Large intestine (tissue), 3 donors: ENCODE data around the gene THRB. TPM values are rescaled to one million over a fixed set of nuclear protein-coding genes. Genes with fewer than 3 reads are reported as not detected.
A peak's percentile ranks its signal among the peaks of the same experiment; 100 is the strongest.

Source experiments
- DNase-seq, 2 donors: peaks; one replicate each; pipeline versions ENCODE4 v3.0.0 to v3.0.0-alpha.2; 2013
- H3K27ac ChIP-seq: one replicate; pipeline ENCODE4 v1.5.1; 2013; ENCODE audit warnings: low read length
- H3K27me3 ChIP-seq: 2 replicates; pipeline ENCODE4 v1.6.1; 2013; ENCODE audit warnings: low read length; ENCODE audit not compliant: control insufficient read depth, insufficient read depth
- H3K36me3 ChIP-seq: 2 replicates; pipeline ENCODE4 v1.6.1; 2013; ENCODE audit warnings: low read length; ENCODE audit not compliant: control insufficient read depth, insufficient read depth
- H3K4me1 ChIP-seq: one replicate; pipeline ENCODE4 v1.6.1; 2013; ENCODE audit warnings: low read length; ENCODE audit not compliant: control insufficient read depth, insufficient read depth
- H3K4me3 ChIP-seq: one replicate; pipeline ENCODE4 v1.5.1; 2013; ENCODE audit warnings: low read length
- H3K9me3 ChIP-seq: one replicate; pipeline ENCODE4 v1.6.1; 2013; ENCODE audit warnings: mild to moderate bottlenecking, low read depth, low read length, moderate library complexity; ENCODE audit not compliant: control insufficient read depth
- WGBS: methylation state at CpG from one replicate; pipeline ENCODE4 v1.1.5; 2013; ENCODE audit warnings: low lambda C conversion rate; ENCODE audit not compliant: insufficient coverage; 5-methylcytosine and 5-hydroxymethylcytosine counted together
- polyA plus RNA-seq: library from polyadenylated mRNA; unstranded; fragments of 120-200 nt; gene quantifications from one replicate; pipeline ENCODE4 v1.2.1, GENCODE V29; 2013

The THRB gene
- polyA plus RNA-seq, 1 donor, result 38.3 TPM

DNA sequence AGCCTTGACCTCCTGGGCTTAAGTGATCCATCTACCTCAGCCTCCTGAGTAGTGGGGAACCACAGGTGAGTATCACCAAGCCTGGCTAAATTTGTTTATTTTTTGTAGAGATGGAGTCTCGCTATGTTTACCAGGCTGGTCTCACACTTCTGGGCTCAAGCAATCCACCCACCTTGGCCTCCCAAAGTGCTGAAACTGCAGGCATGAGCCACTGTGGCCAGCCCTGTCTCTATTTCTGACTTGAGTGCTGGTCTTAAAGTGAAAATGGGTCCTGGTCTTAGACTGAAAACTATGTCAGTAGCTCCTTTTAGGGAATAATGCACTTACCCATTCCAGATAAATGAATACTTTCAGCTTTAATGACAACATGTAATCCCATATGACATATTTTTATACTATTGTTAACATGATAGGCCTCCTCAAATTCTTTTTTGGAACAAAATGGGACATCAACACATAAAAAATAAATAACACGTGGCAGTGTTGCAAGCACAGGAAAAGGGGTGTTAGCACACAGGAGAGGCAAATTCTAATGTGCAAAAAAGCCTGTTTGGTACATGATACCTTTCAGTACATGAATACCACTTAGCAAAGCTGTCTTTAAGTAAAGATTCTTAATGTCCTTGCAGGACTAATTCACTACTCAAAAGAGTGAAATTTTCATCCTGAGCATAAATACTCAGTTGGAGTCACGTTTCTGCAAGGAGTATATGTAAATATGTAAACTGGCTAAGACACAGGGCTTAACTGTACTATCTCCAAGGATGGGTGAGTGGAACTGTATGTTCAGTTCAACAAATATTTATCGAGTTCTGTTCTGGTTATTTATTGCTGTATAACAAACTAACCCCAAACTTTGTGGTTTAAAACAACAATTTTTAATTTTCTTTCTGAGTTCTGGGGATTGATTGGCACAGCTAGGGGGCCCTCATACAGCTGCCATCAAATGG is 354.9 kb downstream of the THRB start:
- no peak for DNase-seq
- Histone ChIP-seq H3K36me3 (peaks cover 36% of the 10 kb centered on the region), H3K27ac (no peak overlapping the region), H3K4me3 (no peak overlapping the region), H3K4me1 (no peaks in the 10 kb centered on the region), H3K27me3 (no peaks in the 10 kb centered on the region), H3K9me3 (no peaks in the 10 kb centered on the region)
- WGBS, result 67% methylated on average over 1 of the region's 4 CpGs

DNA sequence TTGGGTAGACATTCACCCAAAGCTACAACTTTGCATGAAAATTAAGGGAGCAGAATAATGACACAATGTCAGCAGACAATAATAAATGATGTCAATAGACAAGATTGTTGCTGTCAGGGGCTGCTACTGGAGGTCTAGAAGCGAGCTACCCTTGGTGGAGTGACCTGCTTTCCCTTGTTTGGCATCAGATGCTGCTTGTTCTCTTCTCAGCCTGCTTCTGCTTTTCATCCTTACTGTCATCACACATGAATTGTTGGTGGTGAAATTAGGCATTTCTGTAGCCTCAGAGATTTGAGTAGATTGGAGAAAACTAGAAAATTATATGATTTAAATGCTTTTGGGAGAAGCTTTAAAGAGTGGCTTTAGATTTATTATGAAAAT is 355.8 kb downstream of the THRB start:
- Histone ChIP-seq H3K4me3 (no peak overlapping the region), H3K27me3 (no peaks in the 10 kb centered on the region), H3K9me3 (no peaks in the 10 kb centered on the region), H3K4me1 (no peaks in the 10 kb centered on the region), H3K36me3 (peaks cover 42% of the 10 kb centered on the region), H3K27ac (no peak overlapping the region)
- no CpG with 5 or more reads among the region's 1 CpG for WGBS
- no peak for DNase-seq

DNA sequence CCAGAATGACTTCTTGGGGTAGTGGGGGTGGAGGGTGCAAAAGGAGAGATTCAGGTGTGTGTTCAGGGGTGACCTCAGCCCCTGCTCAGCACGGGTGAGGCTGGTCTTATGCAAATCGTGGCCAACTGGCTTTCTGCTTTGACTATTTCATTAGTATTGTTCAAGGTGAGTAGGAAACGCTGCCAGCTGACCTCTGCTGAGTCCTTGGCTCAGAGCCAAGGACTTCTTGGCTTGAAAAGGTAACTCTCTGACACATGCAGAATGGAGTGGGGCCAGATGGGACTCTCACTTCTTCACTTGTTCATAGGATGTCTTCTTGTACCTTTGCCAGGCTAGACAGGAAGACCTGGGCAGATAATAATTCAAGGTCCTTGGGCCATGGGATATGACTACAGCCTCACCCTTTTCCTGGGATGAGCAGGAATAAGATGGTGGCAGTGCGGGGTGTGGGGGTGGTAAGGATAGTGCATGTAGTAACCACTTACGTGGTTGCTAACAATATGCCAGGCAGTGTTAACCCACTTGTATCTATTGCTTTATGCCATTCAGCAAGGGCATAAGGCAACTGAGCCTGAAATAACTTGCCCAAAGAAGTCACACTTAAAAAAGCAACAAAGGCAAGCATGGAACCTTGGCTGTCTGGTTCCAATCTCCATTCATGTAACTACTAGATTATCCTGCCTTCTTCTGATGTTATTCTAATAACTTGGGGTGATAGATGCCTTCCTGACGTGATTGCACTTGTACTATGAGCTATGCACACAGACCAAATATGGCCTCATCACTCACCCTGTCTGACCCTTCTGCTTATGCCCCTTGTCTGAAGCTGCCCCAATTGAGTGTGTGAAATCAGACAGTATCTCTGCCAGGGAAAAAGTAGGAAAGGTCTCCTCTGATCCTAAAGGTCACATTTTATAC is 356.4 kb downstream of the THRB start:
- Histone ChIP-seq H3K27me3 (no peaks in the 10 kb centered on the region), H3K36me3 (peaks cover 39% of the 10 kb centered on the region), H3K9me3 (no peaks in the 10 kb centered on the region), H3K4me1 (no peaks in the 10 kb centered on the region), H3K4me3 (no peak overlapping the region), H3K27ac (no peak overlapping the region)
- no CpG with 5 or more reads among the region's 6 CpGs for WGBS
- DNase-seq, result peak; percentile 14 to 39

DNA sequence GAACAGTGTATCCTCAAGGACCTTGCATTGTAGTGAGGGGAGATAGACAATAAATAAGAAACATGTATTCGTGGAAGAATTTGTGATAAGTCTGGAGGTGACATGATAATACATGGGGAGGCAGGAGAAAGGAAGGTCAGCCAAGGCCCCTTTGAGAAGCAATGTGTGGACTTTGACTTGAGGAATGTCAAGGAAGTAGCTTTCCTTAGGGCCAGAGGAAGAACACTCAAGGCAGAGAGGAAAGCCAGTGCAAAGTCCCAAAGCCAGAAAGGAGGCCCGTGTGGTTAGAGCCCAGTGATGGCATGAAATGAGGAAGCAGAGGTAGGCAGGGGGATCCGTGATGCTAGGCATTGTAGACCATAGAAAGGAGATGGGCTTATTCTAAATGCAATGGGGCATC is 357.3 kb downstream of the THRB start:
- H3K4me3 ChIP-seq, result no peak overlapping the region
- DNase-seq, result peak; percentile 45 to 71
- peaks cover 41% of the 10 kb centered on the region for H3K36me3 ChIP-seq
- H3K4me1 ChIP-seq, result no peaks in the 10 kb centered on the region
- H3K9me3 ChIP-seq, result no peaks in the 10 kb centered on the region
- H3K27me3 ChIP-seq, result no peaks in the 10 kb centered on the region
- WGBS, result no CpG with 5 or more reads among the region's 3 CpGs
- no peak overlapping the region for H3K27ac ChIP-seq

DNA sequence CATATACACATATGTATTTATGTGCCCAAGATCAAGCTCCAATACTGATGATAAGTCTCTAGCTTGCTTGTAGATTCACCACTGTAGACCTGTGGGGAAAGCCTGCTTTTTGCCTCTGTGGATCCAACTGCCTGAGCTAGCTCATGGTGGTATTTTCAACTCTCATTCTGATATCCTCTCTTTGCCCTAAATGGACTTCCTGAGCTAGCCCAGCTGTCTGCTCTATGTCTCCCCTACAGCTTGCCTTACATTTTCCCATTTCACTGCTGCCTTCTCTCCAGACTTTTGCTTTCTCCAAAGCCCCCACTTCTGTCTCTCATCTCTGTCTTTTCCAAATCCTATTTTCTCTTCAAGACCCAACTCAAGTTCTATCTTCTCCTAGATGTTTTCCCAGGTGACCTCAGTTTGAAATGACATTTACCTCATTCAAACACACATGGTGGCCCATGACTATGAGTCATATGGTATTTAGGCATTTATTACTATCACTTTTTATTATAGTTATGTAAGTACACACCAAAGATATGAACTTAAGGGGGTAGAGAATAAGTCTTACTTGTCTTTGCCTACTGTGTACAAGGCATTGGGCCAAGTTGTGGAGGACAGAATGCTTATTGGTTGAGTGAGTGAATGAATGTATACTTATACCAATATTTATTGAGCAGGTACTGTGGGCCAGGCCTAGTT is 357.9 kb downstream of the THRB start:
- H3K4me1 ChIP-seq, result no peaks in the 10 kb centered on the region
- peak; percentile 19 to 67 for DNase-seq
- no peaks in the 10 kb centered on the region for H3K27me3 ChIP-seq
- H3K4me3 ChIP-seq, result no peak overlapping the region
- peaks cover 45% of the 10 kb centered on the region for H3K36me3 ChIP-seq
- H3K9me3 ChIP-seq, result no peaks in the 10 kb centered on the region
- H3K27ac ChIP-seq, result no peak overlapping the region

DNA sequence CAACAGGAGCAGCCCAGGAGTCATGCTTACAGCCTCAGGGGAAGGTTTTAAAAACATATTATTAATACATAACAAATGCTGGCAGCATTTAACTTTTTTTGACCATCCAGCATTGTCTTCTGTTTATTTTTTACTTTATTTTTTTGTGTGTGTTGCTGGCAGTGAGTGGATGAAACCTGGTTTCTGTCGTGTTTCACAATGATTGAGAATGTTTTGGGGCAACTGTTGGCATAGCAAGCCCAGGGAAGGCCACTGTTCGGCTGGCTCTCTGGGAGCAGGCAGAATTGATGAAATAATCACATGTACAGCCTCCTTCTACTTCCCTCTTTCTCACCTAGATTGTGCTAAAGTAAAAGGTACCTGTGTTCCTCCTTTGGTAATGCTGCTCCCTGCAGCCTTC is 359.4 kb downstream of the THRB start:
- Histone ChIP-seq H3K9me3 (no peaks in the 10 kb centered on the region), H3K4me1 (no peaks in the 10 kb centered on the region), H3K4me3 (no peak overlapping the region), H3K36me3 (peaks cover 48% of the 10 kb centered on the region), H3K27ac (no peak overlapping the region), H3K27me3 (no peaks in the 10 kb centered on the region)
- no CpG with 5 or more reads among the region's 2 CpGs for WGBS
- DNase-seq, result no peak

DNA sequence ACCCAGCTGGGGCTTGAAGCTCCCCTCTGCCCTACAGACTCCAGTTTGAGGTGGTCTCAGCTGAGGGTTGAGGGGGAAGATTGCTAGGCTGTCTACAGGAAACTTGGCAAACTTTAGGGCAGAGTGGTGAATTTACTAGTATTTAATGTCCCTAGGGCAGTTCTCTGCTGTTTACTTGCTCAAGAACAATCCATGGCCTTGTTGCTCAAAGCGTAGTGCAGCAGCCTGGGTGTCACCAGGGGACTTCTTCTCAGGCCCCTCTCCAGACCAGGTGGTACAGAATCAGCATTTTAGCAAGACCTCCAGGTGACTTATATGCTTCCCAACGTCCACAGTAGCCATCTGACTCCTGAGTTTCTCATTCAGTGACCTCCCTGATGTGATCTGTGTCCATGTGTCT is 360.7 kb downstream of the THRB start:
- no peak for DNase-seq
- Histone ChIP-seq H3K36me3 (peaks cover 53% of the 10 kb centered on the region), H3K4me3 (no peak overlapping the region), H3K9me3 (no peaks in the 10 kb centered on the region), H3K27me3 (no peaks in the 10 kb centered on the region), H3K4me1 (no peaks in the 10 kb centered on the region), H3K27ac (no peak overlapping the region)
- no CpG with 5 or more reads among the region's 2 CpGs for WGBS

DNA sequence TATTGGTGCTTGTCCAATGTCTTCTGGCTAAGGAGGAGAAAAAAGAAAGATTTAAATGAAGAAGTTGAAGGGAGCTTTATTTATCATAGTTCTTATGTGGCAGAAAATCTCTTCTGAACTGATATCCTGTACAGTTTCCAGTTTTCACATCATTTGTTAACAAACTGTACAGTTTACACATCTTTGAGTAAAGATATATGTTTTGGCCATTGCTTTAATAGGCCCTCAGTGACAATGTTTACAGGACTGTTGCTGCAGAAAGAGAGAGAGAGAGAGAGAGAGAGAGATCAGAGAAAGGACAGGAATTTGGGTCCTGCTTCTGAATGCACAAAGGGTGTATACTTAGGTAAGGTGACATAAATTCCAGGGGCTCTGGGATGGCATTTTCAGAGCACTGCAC is 361.2 kb downstream of the THRB start:
- peaks cover 53% of the 10 kb centered on the region for H3K36me3 ChIP-seq
- H3K27me3 ChIP-seq, result no peaks in the 10 kb centered on the region
- no peak for DNase-seq
- H3K9me3 ChIP-seq, result no peaks in the 10 kb centered on the region
- no peak overlapping the region for H3K4me3 ChIP-seq
- H3K27ac ChIP-seq, result no peak overlapping the region
- no peaks in the 10 kb centered on the region for H3K4me1 ChIP-seq

DNA sequence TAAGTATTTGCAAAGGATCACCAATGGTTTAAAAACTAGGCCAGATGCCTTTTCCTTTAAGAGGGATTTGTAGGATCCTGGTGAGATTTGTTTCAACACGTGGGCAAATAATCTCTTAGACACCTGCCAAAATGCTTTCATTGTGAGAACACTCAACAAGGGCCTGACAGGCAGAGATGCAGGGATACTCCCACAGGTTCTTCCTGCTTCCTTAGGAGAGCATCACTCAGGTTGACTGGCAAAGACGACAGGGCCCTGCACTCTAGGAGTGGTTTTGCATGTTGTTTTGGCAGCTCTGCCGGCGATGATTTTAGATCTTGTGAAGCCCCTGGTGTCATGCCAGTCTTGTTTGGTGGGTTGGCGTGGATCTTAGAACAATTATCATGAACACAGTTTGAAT is 365.1 kb downstream of the THRB start:
- no peaks in the 10 kb centered on the region for H3K9me3 ChIP-seq
- H3K27ac ChIP-seq, result no peak overlapping the region
- peaks cover 56% of the 10 kb centered on the region for H3K36me3 ChIP-seq
- no peaks in the 10 kb centered on the region for H3K4me1 ChIP-seq
- H3K4me3 ChIP-seq, result no peak overlapping the region
- no peak for DNase-seq
- WGBS, result no CpG with 5 or more reads among the region's 5 CpGs
- H3K27me3 ChIP-seq, result no peaks in the 10 kb centered on the region
